ENCODE results near the gene MYRIP.

GRCh38 chr3:39907981-39908380 is 98.6 kb downstream of the MYRIP start:
- TF ChIP-seq, protein P1, sequence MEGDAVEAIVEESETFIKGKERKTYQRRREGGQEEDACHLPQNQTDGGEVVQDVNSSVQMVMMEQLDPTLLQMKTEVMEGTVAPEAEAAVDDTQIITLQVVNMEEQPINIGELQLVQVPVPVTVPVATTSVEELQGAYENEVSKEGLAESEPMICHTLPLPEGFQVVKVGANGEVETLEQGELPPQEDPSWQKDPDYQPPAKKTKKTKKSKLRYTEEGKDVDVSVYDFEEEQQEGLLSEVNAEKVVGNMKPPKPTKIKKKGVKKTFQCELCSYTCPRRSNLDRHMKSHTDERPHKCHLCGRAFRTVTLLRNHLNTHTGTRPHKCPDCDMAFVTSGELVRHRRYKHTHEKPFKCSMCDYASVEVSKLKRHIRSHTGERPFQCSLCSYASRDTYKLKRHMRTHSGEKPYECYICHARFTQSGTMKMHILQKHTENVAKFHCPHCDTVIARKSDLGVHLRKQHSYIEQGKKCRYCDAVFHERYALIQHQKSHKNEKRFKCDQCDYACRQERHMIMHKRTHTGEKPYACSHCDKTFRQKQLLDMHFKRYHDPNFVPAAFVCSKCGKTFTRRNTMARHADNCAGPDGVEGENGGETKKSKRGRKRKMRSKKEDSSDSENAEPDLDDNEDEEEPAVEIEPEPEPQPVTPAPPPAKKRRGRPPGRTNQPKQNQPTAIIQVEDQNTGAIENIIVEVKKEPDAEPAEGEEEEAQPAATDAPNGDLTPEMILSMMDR (IDR thresholded peaks at IDR 0.05): no peak
- no peak for TF ChIP-seq POLR2A (IDR thresholded peaks at IDR 0.05)
